Activated B cell treated with CpG ODN at 0.5 μM for 24 hours (primary cell): ENCODE measurements around the gene C2orf81. TPM values are rescaled to one million over a fixed set of nuclear protein-coding genes. Genes with fewer than 3 reads are reported as not detected.
"Not testable (repeated sequence)": the region's sequence is repeated elsewhere in the genome, so short reads cannot be mapped to it uniquely, and the experiment has no call there.

Source experiments
- ATAC-seq: fragments of 200-7000 bp; cut with Tn5 transposase; one replicate; pipeline ENCODE4 v1.10.0; 2021; ENCODE audit warnings: low read depth, mild to moderate bottlenecking, moderate library complexity
- CTCF ChIA-PET: fragments of 350-600 bp; sonication (Branson Sonifier 250); formaldehyde crosslinking; loops from one replicate; lab custom pipeline; 2021; ENCODE audit warnings: antibody characterized with exemption; lab: Charles Lee
- POLR2A ChIA-PET: fragments of 350-600 bp; sonication (Branson Sonifier 250); formaldehyde crosslinking; loops from one replicate; lab custom pipeline; 2021; ENCODE audit warnings: antibody characterized with exemption; lab: Charles Lee
- DNase-seq: peaks from one replicate; pipeline ENCODE4 v3.0.0; 2022
- H3K27ac Mint-ChIP-seq: one replicate; pipeline ENCODE4 v1.8.0; 2020; ENCODE audit warnings: mixed read lengths
- H3K27me3 Mint-ChIP-seq: one replicate; pipeline ENCODE4 v1.8.0; 2021; ENCODE audit warnings: mixed read lengths
- H3K36me3 Mint-ChIP-seq: one replicate; pipeline ENCODE4 v1.8.0; 2021; ENCODE audit warnings: low read depth, mixed read lengths
- H3K4me1 Mint-ChIP-seq: one replicate; pipeline ENCODE4 v1.8.0; 2021; ENCODE audit warnings: mixed read lengths
- H3K4me3 Mint-ChIP-seq: one replicate; pipeline ENCODE4 v1.8.0; 2020; ENCODE audit warnings: mild to moderate bottlenecking, mixed read lengths
- H3K9me3 Mint-ChIP-seq: one replicate; pipeline ENCODE4 v1.8.0; 2020; ENCODE audit warnings: mixed read lengths
- CTCF ChIP-seq: fragments of 200-600 bp; IDR thresholded peaks from one replicate; pipeline ENCODE4 v1.8.0; 2022; ENCODE audit warnings: antibody characterized with exemption, mild to moderate bottlenecking
- intact Hi-C: fragments of 100-400 bp; cut with micrococcal nuclease; formaldehyde crosslinking; loops from one replicate; pipeline ENCODE4 v1.15.1; 2024
- total RNA-seq: library from RNA; stranded (reverse); gene quantifications from 2 replicates; pipeline ENCODE4 v1.2.3, GENCODE V29; 2022

C2orf81 gene
- total RNA-seq, 1 donor from 2014 or later, result 5.5 TPM

GRCh38 chr2:74424995-74425406 is 3.6 kb upstream of the C2orf81 start:
- Mint-ChIP-seq H3K4me3 (no peak overlapping the region), H3K27me3 (no peaks in the 10 kb centered on the region), H3K27ac (no peak overlapping the region), H3K4me1 (peaks cover 18% of the 10 kb centered on the region), H3K36me3 (peaks cover 30% of the 10 kb centered on the region), H3K9me3 (no peaks in the 10 kb centered on the region)
- TF ChIP-seq CTCF, result no peak
- ChIA-PET POLR2A (interaction anchor here (0.7 kb wide), 1 partner anchor 67 kb away, joined by 3 read pairs; no protein-coding TSS in a partner anchor), CTCF (no interaction called here)
- DNase-seq (no peak), ATAC-seq (no peak)
- intact Hi-C loops, result loop anchor here (5.0 kb wide), 2 partner anchors 47 to 228 kb away; partner anchors contain the start of genes MRPL53 and MTHFD2

GRCh38 chr2:74424139-74424992 is 2.9 kb upstream of the C2orf81 start:
- Mint-ChIP-seq H3K27me3 (no peaks in the 10 kb centered on the region), H3K36me3 (peaks cover 27% of the 10 kb centered on the region), H3K9me3 (no peaks in the 10 kb centered on the region), H3K27ac (no peak overlapping the region), H3K4me1 (peaks cover 24% of the 10 kb centered on the region), H3K4me3 (no peak overlapping the region)
- intact Hi-C loops, result loop anchor here (5.0 kb wide), 2 partner anchors 48 to 227 kb away; partner anchors contain the start of genes MRPL53 and MTHFD2
- POLR2A ChIA-PET, result interaction anchor here (0.5 to 0.8 kb wide), 3 partner anchors 15 to 68 kb away, joined by 3 to 4 read pairs (median 3); no protein-coding TSS in a partner anchor
- TF ChIP-seq CTCF, result no peak
- ATAC-seq, result no peak
- CTCF ChIA-PET, result no interaction called here
- no peak for DNase-seq

GRCh38 chr2:74423231-74424095 is 2.0 kb upstream of the C2orf81 start:
- DNase-seq (no peak), ATAC-seq (no peak)
- Mint-ChIP-seq H3K4me1 (peaks cover 32% of the 10 kb centered on the region), H3K27me3 (no peaks in the 10 kb centered on the region), H3K9me3 (no peaks in the 10 kb centered on the region), H3K27ac (no peak overlapping the region), H3K4me3 (peak overlapping the region; percentile 66), H3K36me3 (peaks cover 26% of the 10 kb centered on the region)
- intact Hi-C loops, result loop anchor here (5.0 kb wide), 2 partner anchors 49 to 226 kb away; partner anchors contain the start of genes MRPL53 and MTHFD2
- POLR2A ChIA-PET, result interaction anchor here (0.5 to 0.8 kb wide), 2 partner anchors 16 to 42 kb away, joined by 3 to 4 read pairs; no protein-coding TSS in a partner anchor
- TF ChIP-seq CTCF, result no peak
- CTCF ChIA-PET, result no interaction called here

GRCh38 chr2:74420443-74421103 is 846 bp downstream of the C2orf81 start:
- H3K4me1 Mint-ChIP-seq, result peaks cover 51% of the 10 kb centered on the region
- CTCF ChIA-PET, result interaction anchor here (0.6 to 1.6 kb wide), 3 partner anchors 20 to 36 kb away, joined by 3 to 6 read pairs (median 3); no protein-coding TSS in a partner anchor
- peaks cover 14% of the 10 kb centered on the region for H3K36me3 Mint-ChIP-seq
- intact Hi-C loops, result loop anchor here (1.0 to 5.0 kb wide), 9 partner anchors 20 to 223 kb away; partner anchors contain the start of genes AUP1, CCDC142, HTRA2 and MRPL53
- peak overlapping the region; percentile 99 for H3K4me3 Mint-ChIP-seq
- not testable (repeated sequence) for H3K9me3 Mint-ChIP-seq, ATAC-seq, H3K27me3 Mint-ChIP-seq, DNase-seq
- peak overlapping the region; percentile 96 for H3K27ac Mint-ChIP-seq
- POLR2A ChIA-PET, result interaction anchor here (0.5 to 4.8 kb wide), 15 partner anchors 14 to 415 kb away, joined by 3 to 35 read pairs (median 4); partner anchors contain the start of genes INO80B, MOGS, MRPL53 and WBP1
